Stimulated activated naive CD8-positive, alpha-beta T cell treated with anti-CD3 and anti-CD28 coated beads, Interleukin-15, Interleukin-2, amounts not matched to agents 100 ng/mL and 50 ng/mL, for 24 hours (primary cell): ENCODE data around the gene CFAP77.
A peak's percentile ranks its signal among the peaks of the same experiment; 100 is the strongest.
"Not testable (repeated sequence)": the region's sequence is repeated elsewhere in the genome, so short reads cannot be mapped to it uniquely, and the experiment has no call there.

Source experiments
- H3K27ac Mint-ChIP-seq: one replicate; pipeline ENCODE4 v1.8.0; 2021; ENCODE audit warnings: mild to moderate bottlenecking, mixed read lengths
- H3K27me3 Mint-ChIP-seq: one replicate; pipeline ENCODE4 v1.8.0; 2021; ENCODE audit warnings: mixed read lengths
- H3K36me3 Mint-ChIP-seq: one replicate; pipeline ENCODE4 v1.8.0; 2021; ENCODE audit warnings: low read depth, mixed read lengths
- H3K4me1 Mint-ChIP-seq: one replicate; pipeline ENCODE4 v1.8.0; 2021; ENCODE audit warnings: low read depth, mixed read lengths
- H3K4me3 Mint-ChIP-seq: one replicate; pipeline ENCODE4 v1.8.0; 2021; ENCODE audit warnings: mild to moderate bottlenecking, mixed read lengths
- H3K9me3 Mint-ChIP-seq: one replicate; pipeline ENCODE4 v1.8.0; 2021; ENCODE audit warnings: mixed read lengths

The CFAP77 gene

GRCh38 chr9:132560616-132561202 lies 150.7 kb downstream of the CFAP77 start:
- H3K4me3 Mint-ChIP-seq, result no peak overlapping the region
- peaks cover 37% of the 10 kb centered on the region for H3K27me3 Mint-ChIP-seq
- H3K4me1 Mint-ChIP-seq, result no peaks in the 10 kb centered on the region
- H3K27ac Mint-ChIP-seq, result no peak overlapping the region
- H3K9me3 Mint-ChIP-seq, result no peaks in the 10 kb centered on the region
- no peaks in the 10 kb centered on the region for H3K36me3 Mint-ChIP-seq

- Mint-ChIP-seq H3K36me3 (no peaks in the 10 kb centered on the region), H3K9me3 (no peaks in the 10 kb centered on the region), H3K4me3 (no peak overlapping the region), H3K27ac (no peak overlapping the region), H3K27me3 (peaks cover 29% of the 10 kb centered on the region), H3K4me1 (no peaks in the 10 kb centered on the region)
Measured at GRCh38 chr9:132562306-132562573, 152.2 kb downstream of the CFAP77 start.

GRCh38 chr9:132564526-132564925 lies 154.5 kb downstream of the CFAP77 start:
- H3K36me3 Mint-ChIP-seq, result no peaks in the 10 kb centered on the region
- no peak overlapping the region for H3K27ac Mint-ChIP-seq
- H3K4me1 Mint-ChIP-seq, result no peaks in the 10 kb centered on the region
- no peaks in the 10 kb centered on the region for H3K9me3 Mint-ChIP-seq
- no peak overlapping the region for H3K4me3 Mint-ChIP-seq
- peaks cover 30% of the 10 kb centered on the region for H3K27me3 Mint-ChIP-seq

GRCh38 chr9:132568787-132569186 lies 158.8 kb downstream of the CFAP77 start:
- not testable (repeated sequence) for H3K4me3 Mint-ChIP-seq, H3K36me3 Mint-ChIP-seq, H3K4me1 Mint-ChIP-seq, H3K27ac Mint-ChIP-seq, H3K9me3 Mint-ChIP-seq
- H3K27me3 Mint-ChIP-seq, result peaks cover 24% of the 10 kb centered on the region

- H3K27ac Mint-ChIP-seq, result no peak overlapping the region
- H3K9me3 Mint-ChIP-seq, result no peaks in the 10 kb centered on the region
- H3K27me3 Mint-ChIP-seq, result peaks cover 42% of the 10 kb centered on the region
- H3K4me1 Mint-ChIP-seq, result no peaks in the 10 kb centered on the region
- H3K4me3 Mint-ChIP-seq, result no peak overlapping the region
- H3K36me3 Mint-ChIP-seq, result no peaks in the 10 kb centered on the region
Measured at GRCh38 chr9:132571806-132572600, 162.0 kb downstream of the CFAP77 start.

GRCh38 chr9:132572921-132573320 lies 162.9 kb downstream of the CFAP77 start:
- no peak overlapping the region for H3K4me3 Mint-ChIP-seq
- H3K27me3 Mint-ChIP-seq, result peaks cover 45% of the 10 kb centered on the region
- H3K36me3 Mint-ChIP-seq, result no peaks in the 10 kb centered on the region
- no peaks in the 10 kb centered on the region for H3K9me3 Mint-ChIP-seq
- no peaks in the 10 kb centered on the region for H3K4me1 Mint-ChIP-seq
- H3K27ac Mint-ChIP-seq, result no peak overlapping the region

GRCh38 chr9:132575005-132575609 lies 165.1 kb downstream of the CFAP77 start:
- Mint-ChIP-seq H3K27me3 (peaks cover 66% of the 10 kb centered on the region), H3K9me3 (no peaks in the 10 kb centered on the region), H3K36me3 (no peaks in the 10 kb centered on the region), H3K27ac (no peak overlapping the region), H3K4me1 (no peaks in the 10 kb centered on the region), H3K4me3 (no peak overlapping the region)

- Mint-ChIP-seq H3K4me3 (no peak overlapping the region), H3K27ac (no peak overlapping the region), H3K9me3 (no peaks in the 10 kb centered on the region), H3K27me3 (peaks cover 69% of the 10 kb centered on the region), H3K4me1 (no peaks in the 10 kb centered on the region), H3K36me3 (no peaks in the 10 kb centered on the region)
Measured at GRCh38 chr9:132575811-132576210, 165.8 kb downstream of the CFAP77 start.

- Mint-ChIP-seq H3K9me3 (no peaks in the 10 kb centered on the region), H3K4me1 (peaks cover 8% of the 10 kb centered on the region), H3K27ac (no peak overlapping the region), H3K27me3 (peaks cover 77% of the 10 kb centered on the region), H3K36me3 (no peaks in the 10 kb centered on the region), H3K4me3 (no peak overlapping the region)
Measured at GRCh38 chr9:132577119-132577518, 167.1 kb downstream of the CFAP77 start.

GRCh38 chr9:132578367-132578932 lies 168.4 kb downstream of the CFAP77 start:
- Mint-ChIP-seq H3K9me3 (no peaks in the 10 kb centered on the region), H3K27me3 (peaks cover 76% of the 10 kb centered on the region), H3K4me1 (peaks cover 8% of the 10 kb centered on the region), H3K4me3 (no peak overlapping the region), H3K36me3 (no peaks in the 10 kb centered on the region), H3K27ac (no peak overlapping the region)

- H3K27me3 Mint-ChIP-seq, result peaks cover 82% of the 10 kb centered on the region
- no peak overlapping the region for H3K27ac Mint-ChIP-seq
- no peaks in the 10 kb centered on the region for H3K9me3 Mint-ChIP-seq
- no peak overlapping the region for H3K4me3 Mint-ChIP-seq
- no peaks in the 10 kb centered on the region for H3K36me3 Mint-ChIP-seq
- H3K4me1 Mint-ChIP-seq, result peaks cover 8% of the 10 kb centered on the region
Measured at GRCh38 chr9:132579427-132579798, 169.4 kb downstream of the CFAP77 start.

- H3K27me3 Mint-ChIP-seq, result peaks cover 82% of the 10 kb centered on the region
- no peaks in the 10 kb centered on the region for H3K36me3 Mint-ChIP-seq
- H3K4me3 Mint-ChIP-seq, result peak within 1 kb of the TSS; percentile 72
- H3K27ac Mint-ChIP-seq, result peak within 1 kb of the TSS; percentile 6
- H3K9me3 Mint-ChIP-seq, result no peaks in the 10 kb centered on the region
- H3K4me1 Mint-ChIP-seq, result peaks cover 15% of the 10 kb centered on the region
Measured at GRCh38 chr9:132582276-132582785, 172.3 kb downstream of the CFAP77 start, which contains the start of gene BARHL1. Gene BARHL1 (plus strand): TSS chr9:132582606. CDS start chr9:132582798, 192 bp downstream.

- Mint-ChIP-seq H3K9me3 (no peaks in the 10 kb centered on the region), H3K36me3 (no peaks in the 10 kb centered on the region), H3K4me3 (no peak overlapping the region), H3K27me3 (peaks cover 78% of the 10 kb centered on the region), H3K4me1 (peaks cover 15% of the 10 kb centered on the region), H3K27ac (no peak overlapping the region)
Measured at GRCh38 chr9:132582786-132583583, 173.0 kb downstream of the CFAP77 start.

GRCh38 chr9:132583584-132584304 lies 173.7 kb downstream of the CFAP77 start:
- H3K9me3 Mint-ChIP-seq, result no peaks in the 10 kb centered on the region
- H3K4me1 Mint-ChIP-seq, result peaks cover 15% of the 10 kb centered on the region
- H3K27ac Mint-ChIP-seq, result no peak overlapping the region
- H3K36me3 Mint-ChIP-seq, result no peaks in the 10 kb centered on the region
- H3K4me3 Mint-ChIP-seq, result no peak overlapping the region
- H3K27me3 Mint-ChIP-seq, result peaks cover 75% of the 10 kb centered on the region
